ENCODE results near the gene PACSIN3.

GRCh38 chr11:47201015-47201414 lies 14.8 kb upstream of the PACSIN3 start:
- no peak for TF ChIP-seq CTCF (IDR thresholded peaks at IDR 0.05; ENCODE audit: poor library complexity, severe bottlenecking)
- no peak for TF ChIP-seq POLR2AphosphoS5 (IDR thresholded peaks at IDR 0.05)
- TF ChIP-seq EP300 (conservative IDR thresholded peaks at IDR 0.05; ENCODE audit: poor library complexity, severe bottlenecking), result no peak
